Smooth muscle cell of the brain vasculature (primary cell): ENCODE measurements around the gene KCNQ4.

Experiments
- DNase-seq: peaks from one replicate; pipeline ENCODE4 v3.0.0-alpha.2; 2012; ENCODE audit warnings: low read depth, low spot score

The KCNQ4 gene

DNA sequence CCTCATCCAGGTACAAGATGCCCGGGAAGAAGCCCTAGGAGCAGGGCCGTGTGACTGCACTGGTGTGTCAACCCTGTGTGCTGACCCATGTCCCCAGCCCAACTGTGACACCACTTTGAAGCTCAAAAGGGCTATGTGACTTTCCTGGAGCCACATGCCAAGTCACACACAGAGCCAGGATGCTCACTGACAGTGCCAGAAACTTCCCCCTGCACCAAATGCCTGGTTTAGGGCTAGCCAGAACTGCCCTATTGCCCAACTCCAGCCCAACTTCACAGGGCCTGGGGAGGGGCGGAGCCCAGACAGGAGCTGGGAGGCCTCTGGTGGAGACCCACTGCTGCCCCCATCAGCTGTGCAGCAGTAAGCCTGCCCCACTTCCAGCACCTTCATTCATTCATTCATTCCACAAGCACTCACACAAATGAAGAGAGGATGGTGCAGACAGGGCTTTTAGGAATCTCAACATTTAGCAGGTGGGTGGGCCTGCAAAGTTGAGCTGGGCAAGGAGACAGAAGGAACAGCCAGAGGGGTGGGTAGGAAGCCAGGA, 36.7 kb downstream of the KCNQ4 start:
- DNase-seq = no peak

- no peak for DNase-seq
These were observed 37.5 kb downstream of the KCNQ4 start for GRCh38 chr1:40820911-40821693.

DNA sequence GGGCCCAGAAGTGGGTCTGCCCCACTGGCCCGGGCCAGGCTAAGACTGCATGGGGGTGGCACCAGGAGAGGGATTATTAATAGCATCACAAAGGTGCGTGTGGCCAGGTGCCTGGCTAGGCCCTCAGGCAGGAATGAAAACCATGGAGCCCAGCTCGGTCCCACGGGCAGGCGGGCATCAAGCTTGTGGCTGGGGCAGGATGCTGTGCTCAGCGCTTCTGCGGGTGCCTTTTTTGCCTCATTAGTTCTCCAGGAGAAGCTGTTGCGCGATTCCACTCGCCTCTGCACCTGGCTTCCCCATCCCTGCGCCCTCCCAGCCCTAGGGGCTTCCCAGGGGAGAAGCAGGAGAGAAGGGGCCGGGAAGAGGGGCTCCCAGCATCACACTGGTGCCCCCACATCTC, 39.3 kb downstream of the KCNQ4 start:
- no peak for DNase-seq

- DNase-seq = no peak
These were observed 39.8 kb downstream of the KCNQ4 start for GRCh38 chr1:40823345-40823744.

DNA sequence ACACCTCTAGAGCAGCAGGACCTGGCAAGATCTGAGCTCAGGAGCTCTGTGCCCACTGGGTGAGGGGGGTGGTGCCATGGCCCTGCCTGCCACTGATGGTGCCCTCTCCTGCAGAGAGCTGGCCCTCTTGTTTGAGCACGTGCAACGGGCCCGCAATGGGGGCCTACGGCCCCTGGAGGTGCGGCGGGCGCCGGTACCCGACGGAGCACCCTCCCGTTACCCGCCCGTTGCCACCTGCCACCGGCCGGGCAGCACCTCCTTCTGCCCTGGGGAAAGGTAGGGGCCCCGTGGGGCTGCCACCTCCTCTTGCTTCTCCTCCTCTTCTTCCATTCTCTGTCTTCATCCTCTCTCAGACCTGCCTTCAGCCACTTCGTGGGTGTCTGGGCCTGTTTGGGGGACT, 40.4 kb downstream of the KCNQ4 start:
- DNase-seq = no peak

DNA sequence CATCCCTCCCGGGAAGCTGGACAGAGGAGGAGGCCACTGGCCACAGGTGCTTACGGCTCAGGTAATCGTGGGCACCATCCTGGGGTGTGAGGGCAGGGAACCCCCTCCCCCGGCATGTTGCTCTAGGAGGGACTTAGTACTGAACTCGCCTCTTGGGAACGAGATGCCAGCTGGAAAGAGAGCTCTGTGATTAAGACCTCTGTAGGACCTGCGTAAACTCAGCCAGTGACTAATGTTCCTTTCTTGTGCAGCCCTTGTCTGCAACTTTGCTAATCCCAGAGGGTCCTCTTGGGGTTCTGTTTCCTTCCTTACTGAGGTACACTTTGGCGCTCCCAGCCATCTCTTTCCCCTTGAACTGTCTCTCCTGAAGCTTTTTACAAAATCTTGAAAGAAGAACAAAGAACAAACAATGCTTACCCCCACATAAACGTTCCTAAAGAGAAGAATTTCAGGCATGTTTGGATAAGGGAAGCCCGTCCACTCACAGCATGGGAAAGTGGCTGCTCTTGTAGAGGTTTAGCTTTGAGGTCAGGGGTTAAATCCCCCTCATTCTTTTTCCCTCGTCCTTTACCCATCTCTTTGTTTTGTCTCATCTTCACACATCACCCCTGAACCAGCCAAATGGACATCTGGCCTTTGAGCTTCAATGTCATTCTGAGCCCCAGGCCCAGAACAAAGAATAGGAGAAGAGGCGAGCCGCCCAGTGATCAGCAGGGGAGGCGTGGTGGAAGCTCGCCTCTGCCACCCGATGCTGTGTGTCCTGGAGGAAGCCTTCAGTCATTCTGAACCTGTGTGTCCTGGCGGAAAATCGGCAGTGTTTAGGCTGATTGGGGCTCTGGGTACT, 41.2 kb downstream of the KCNQ4 start:
- peak; percentile 23 for DNase-seq

- no peak for DNase-seq
These were observed 41.8 kb downstream of the KCNQ4 start for GRCh38 chr1:40825435-40825788.

- no peak for DNase-seq
These were observed 42.4 kb downstream of the KCNQ4 start for GRCh38 chr1:40825996-40826395.

- no peak for DNase-seq
These were observed 46.2 kb downstream of the KCNQ4 start for GRCh38 chr1:40829631-40830245.

DNA sequence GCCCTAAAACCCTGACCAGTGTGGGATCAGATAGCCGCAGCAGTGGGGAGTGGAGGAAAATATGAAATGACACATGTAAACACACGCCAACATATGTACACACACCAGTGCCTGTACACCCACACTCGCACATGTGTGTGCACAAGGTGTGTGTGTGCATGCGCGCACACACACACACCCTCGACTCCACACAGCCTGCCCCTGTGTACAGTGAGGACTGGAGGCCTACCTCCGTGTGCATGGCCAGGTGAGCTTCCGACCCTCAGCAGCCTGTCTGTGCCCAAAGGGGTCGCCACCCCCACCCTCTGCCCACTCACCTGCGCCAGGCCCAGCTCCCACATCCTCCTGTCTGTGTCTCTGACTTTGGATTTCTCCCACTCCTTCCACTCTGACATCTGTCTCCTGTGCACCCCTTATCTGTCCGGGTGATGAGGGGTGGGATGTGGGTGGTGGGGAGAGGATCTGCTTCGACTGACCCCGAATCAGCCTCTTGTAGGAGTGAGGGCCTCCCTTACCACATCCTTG, 46.9 kb downstream of the KCNQ4 start:
- DNase-seq = no peak

GRCh38 chr1:40831001-40831732, 47.6 kb downstream of the KCNQ4 start:
- no peak for DNase-seq

DNA sequence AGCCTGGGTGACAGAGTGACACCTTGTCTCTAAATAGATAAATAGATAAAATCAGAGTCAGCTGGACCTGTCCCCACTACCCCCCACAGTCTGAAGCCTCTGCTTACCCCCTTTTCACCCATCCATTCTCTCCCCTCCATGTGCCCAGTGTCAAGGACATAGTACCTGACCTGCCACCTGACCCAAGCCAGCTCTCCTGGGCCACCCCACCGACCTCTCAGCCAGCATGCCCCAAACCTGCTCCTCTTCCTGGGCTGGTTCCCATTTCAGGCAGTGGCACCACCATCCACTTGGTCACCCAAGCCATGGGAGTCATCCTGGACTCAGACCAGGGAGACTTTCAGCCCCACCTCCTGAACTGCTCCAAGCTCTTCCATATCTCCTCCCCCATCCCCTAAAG, 50.4 kb downstream of the KCNQ4 start:
- DNase-seq = no peak

- no peak for DNase-seq
These were observed 51.5 kb downstream of the KCNQ4 start for GRCh38 chr1:40834968-40835545.

GRCh38 chr1:40836283-40836682, 52.7 kb downstream of the KCNQ4 start:
- DNase-seq = no peak

GRCh38 chr1:40837601-40838000, 54.0 kb downstream of the KCNQ4 start:
- DNase-seq = no peak

GRCh38 chr1:40838045-40838979, 54.7 kb downstream of the KCNQ4 start:
- DNase-seq = no peak

DNA sequence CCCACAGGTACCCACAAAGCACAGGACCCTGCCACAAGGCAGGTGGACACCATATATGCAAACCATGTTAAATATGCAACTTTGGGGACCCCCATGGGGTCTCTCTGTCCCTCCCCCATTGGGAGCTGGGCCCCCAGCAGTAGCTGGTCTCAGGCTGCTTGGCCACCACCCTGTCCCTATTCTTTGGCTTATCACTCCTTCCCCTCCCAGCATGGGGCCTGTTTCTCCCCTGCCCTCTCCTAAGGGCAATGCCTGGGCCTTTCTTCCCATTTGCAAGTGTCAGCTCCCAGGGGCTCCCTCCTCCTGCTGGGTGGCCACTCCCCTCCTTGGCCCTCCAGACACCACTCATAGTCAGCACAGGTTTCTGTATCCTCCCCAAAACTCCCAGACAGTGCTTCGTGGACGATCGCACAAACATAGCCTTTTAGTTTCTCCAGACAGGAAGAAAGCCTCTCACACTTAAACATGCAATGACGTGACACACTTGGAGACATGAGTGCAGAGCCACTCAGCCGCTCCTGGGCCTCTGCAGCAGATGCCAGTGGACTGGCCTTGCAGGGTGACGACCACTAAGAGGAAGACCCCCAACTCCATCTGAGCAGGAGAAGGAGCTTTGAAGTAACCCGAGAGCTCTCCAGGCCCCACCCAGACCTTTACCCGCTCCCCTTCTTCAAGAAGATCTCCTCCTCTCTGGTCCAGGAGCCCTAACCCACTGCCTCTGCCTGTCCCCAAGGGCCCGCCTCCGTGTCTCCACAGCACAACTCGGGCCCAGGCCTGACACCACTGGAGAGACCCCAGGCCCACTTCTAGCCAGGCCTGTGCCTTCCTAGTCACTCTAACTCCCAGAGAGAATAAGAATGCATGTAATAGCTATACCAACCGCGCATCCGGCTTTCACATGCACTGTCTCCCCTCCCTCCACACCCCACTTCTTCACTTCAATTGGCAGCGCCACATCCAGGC, 55.7 kb downstream of the KCNQ4 start:
- no peak for DNase-seq

GRCh38 chr1:40839943-40840335, 56.4 kb downstream of the KCNQ4 start:
- no peak for DNase-seq
